T-helper 2 cell treated with Interferon-gamma antibody and Interleukin-4, amounts not matched to agents 5 μg/mL and 100 μg/mL, for 36 hours (primary cell): ENCODE measurements around the gene SEMA6B.

Source experiments
- DNase-seq: peaks from one replicate; pipeline ENCODE4 v3.0.0; 2021; ENCODE audit warnings: low spot score
- H3K27ac Mint-ChIP-seq: one replicate; pipeline ENCODE4 v1.8.0; 2021; ENCODE audit warnings: mild to moderate bottlenecking, mixed read lengths
- H3K27me3 Mint-ChIP-seq: one replicate; pipeline ENCODE4 v1.8.0; 2021; ENCODE audit warnings: low read depth, mixed read lengths
- H3K36me3 Mint-ChIP-seq: one replicate; pipeline ENCODE4 v1.8.0; 2021; ENCODE audit warnings: low read depth, mixed read lengths
- H3K4me1 Mint-ChIP-seq: one replicate; pipeline ENCODE4 v1.8.0; 2021; ENCODE audit warnings: low read depth, mixed read lengths
- H3K4me3 Mint-ChIP-seq: one replicate; pipeline ENCODE4 v1.8.0; 2022; ENCODE audit warnings: mild to moderate bottlenecking, moderate library complexity, mixed read lengths
- H3K9me3 Mint-ChIP-seq: one replicate; pipeline ENCODE4 v1.8.0; 2021; ENCODE audit warnings: mixed read lengths

SEMA6B gene

GRCh38 chr19:4523306-4524110 lies 36.0 kb downstream of the SEMA6B start:
- Mint-ChIP-seq H3K27ac (no peak overlapping the region), H3K27me3 (no peaks in the 10 kb centered on the region), H3K9me3 (no peaks in the 10 kb centered on the region), H3K36me3 (no peaks in the 10 kb centered on the region), H3K4me3 (no peak overlapping the region), H3K4me1 (no peaks in the 10 kb centered on the region)
- peak; percentile 30 for DNase-seq

DNA sequence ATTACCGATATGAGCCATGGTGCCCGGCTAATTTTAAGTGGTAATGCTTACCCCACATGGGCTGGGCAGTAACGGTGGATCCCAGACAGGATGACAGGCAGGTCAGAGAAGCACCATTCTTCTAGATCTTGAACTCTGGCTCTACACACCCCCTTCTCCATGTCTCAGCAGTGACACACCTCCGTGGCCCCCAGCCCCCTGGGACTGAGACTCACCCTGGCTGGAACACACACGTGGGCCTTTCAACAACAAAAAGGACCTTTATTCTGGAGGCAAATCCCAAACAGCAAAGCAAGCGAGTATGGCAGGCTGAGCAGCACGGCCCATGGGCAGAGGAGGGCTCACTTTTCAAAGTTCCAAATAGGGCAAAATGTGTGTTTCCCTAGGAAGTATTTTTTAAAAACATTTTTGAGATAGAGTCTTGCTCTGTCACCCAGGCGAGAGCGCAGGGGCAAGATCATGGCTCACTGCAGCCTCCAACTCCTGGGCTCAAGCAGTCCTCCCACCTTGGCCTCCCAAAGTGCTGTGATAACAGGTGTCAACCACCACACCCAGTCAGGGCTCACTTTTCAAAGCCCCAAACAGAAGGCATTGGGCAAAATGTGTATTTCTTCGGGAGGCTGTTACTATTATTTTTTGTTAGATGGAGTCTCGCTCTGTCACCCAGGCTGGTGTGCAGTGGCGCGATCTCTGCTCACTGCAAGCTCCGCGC lies 37.0 kb downstream of the SEMA6B start:
- Mint-ChIP-seq H3K9me3 (no peaks in the 10 kb centered on the region), H3K4me1 (no peaks in the 10 kb centered on the region), H3K36me3 (no peaks in the 10 kb centered on the region), H3K27me3 (no peaks in the 10 kb centered on the region), H3K4me3 (no peak overlapping the region), H3K27ac (no peak overlapping the region)
- DNase-seq: no peak

- Mint-ChIP-seq H3K36me3 (no peaks in the 10 kb centered on the region), H3K27me3 (no peaks in the 10 kb centered on the region), H3K9me3 (no peaks in the 10 kb centered on the region), H3K4me1 (no peaks in the 10 kb centered on the region), H3K4me3 (no peak overlapping the region), H3K27ac (no peak overlapping the region)
- no peak for DNase-seq
Observed at GRCh38 chr19:4521888-4522242, 37.6 kb downstream of the SEMA6B start.

DNA sequence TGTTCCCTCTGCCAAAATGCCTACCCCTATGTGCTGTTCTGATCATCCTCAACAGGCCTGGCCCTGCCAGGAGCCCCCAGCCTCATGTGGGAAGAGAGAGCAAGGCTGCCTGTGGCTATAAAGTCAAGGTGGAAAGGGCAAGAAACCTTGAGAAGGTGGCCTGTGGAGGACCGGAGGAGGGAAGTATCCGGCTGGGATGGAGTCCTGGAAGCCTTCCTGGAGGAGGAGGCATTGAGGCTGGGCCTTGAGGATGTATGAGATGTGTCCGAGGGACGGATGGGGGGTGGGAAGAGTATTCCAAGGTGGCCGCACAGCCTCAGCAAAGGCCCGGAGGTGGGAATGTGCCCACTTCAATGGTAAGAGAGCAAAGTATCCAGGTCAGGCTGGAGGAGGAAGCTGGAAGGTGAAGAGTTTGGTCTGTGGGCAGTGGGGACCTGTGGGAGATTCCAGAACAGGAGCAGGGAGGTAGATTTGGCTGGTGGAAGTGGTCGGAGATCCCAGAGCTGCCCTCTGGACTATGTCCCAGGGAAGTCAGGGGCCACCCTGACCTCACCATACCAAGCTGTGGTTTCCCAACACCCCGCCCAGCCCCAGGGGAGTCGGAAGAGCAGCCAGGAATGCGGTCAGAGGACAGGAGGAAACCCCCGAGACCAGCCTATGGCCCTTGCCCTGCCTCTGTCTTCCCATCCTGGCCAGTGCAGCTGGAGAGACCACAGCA lies 38.2 kb downstream of the SEMA6B start:
- H3K27me3 Mint-ChIP-seq: no peaks in the 10 kb centered on the region
- no peaks in the 10 kb centered on the region for H3K9me3 Mint-ChIP-seq
- DNase-seq: no peak
- no peaks in the 10 kb centered on the region for H3K36me3 Mint-ChIP-seq
- H3K27ac Mint-ChIP-seq: no peak overlapping the region
- H3K4me1 Mint-ChIP-seq: no peaks in the 10 kb centered on the region
- no peak overlapping the region for H3K4me3 Mint-ChIP-seq

- Mint-ChIP-seq H3K27me3 (no peaks in the 10 kb centered on the region), H3K36me3 (no peaks in the 10 kb centered on the region), H3K27ac (no peak overlapping the region), H3K4me3 (no peak overlapping the region), H3K9me3 (no peaks in the 10 kb centered on the region), H3K4me1 (no peaks in the 10 kb centered on the region)
- DNase-seq: no peak
Observed at GRCh38 chr19:4519521-4520277, 39.8 kb downstream of the SEMA6B start.

GRCh38 chr19:4519172-4519496 lies 40.4 kb downstream of the SEMA6B start:
- Mint-ChIP-seq H3K27ac (no peak overlapping the region), H3K4me3 (no peak overlapping the region), H3K9me3 (no peaks in the 10 kb centered on the region), H3K36me3 (no peaks in the 10 kb centered on the region), H3K4me1 (no peaks in the 10 kb centered on the region), H3K27me3 (no peaks in the 10 kb centered on the region)
- DNase-seq: no peak

- no peak within 1 kb of the TSS for H3K4me3 Mint-ChIP-seq
- no peak for DNase-seq
- no peaks in the 10 kb centered on the region for H3K4me1 Mint-ChIP-seq
- no peaks in the 10 kb centered on the region for H3K9me3 Mint-ChIP-seq
- no peaks in the 10 kb centered on the region for H3K36me3 Mint-ChIP-seq
- no peaks in the 10 kb centered on the region for H3K27me3 Mint-ChIP-seq
- H3K27ac Mint-ChIP-seq: no peak within 1 kb of the TSS
Observed at GRCh38 chr19:4518345-4519171, 40.9 kb downstream of the SEMA6B start, which contains the start of gene PLIN4. Gene PLIN4, minus strand, starts transcription at chr19:4518486. Its CDS starts 214 bp downstream, at chr19:4518272.

GRCh38 chr19:4517451-4518057 lies 41.9 kb downstream of the SEMA6B start:
- Mint-ChIP-seq H3K27ac (no peak overlapping the region), H3K9me3 (no peaks in the 10 kb centered on the region), H3K4me1 (no peaks in the 10 kb centered on the region), H3K4me3 (no peak overlapping the region), H3K36me3 (no peaks in the 10 kb centered on the region), H3K27me3 (no peaks in the 10 kb centered on the region)
- DNase-seq: no peak

GRCh38 chr19:4516939-4517300 lies 42.6 kb downstream of the SEMA6B start:
- no peak overlapping the region for H3K27ac Mint-ChIP-seq
- H3K27me3 Mint-ChIP-seq: no peaks in the 10 kb centered on the region
- H3K9me3 Mint-ChIP-seq: no peaks in the 10 kb centered on the region
- H3K4me1 Mint-ChIP-seq: no peaks in the 10 kb centered on the region
- H3K4me3 Mint-ChIP-seq: no peak overlapping the region
- H3K36me3 Mint-ChIP-seq: no peaks in the 10 kb centered on the region
- DNase-seq: no peak

GRCh38 chr19:4516199-4516938 lies 43.1 kb downstream of the SEMA6B start:
- Mint-ChIP-seq H3K4me3 (no peak overlapping the region), H3K4me1 (no peaks in the 10 kb centered on the region), H3K9me3 (no peaks in the 10 kb centered on the region), H3K27me3 (no peaks in the 10 kb centered on the region), H3K27ac (no peak overlapping the region), H3K36me3 (no peaks in the 10 kb centered on the region)
- no peak for DNase-seq

DNA sequence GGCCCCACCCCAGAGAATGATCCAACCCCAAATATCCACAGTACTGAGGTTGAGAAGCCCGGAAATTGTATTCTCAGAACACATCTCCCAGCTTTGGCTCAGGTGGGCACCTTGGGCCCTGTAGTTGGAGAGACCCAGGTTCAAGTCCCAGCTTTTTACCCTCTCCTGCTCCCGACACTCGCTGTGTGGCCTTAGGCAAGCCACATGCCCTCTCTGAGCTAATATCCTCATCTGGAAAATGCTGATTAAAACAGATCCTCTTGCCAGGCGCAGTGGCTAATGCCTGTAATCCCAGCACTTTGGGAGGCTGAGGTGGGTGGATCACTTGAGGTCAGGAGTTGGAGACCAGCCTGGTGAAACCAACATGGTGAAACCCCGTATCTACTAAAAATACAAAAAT lies 43.8 kb downstream of the SEMA6B start:
- Mint-ChIP-seq H3K36me3 (no peaks in the 10 kb centered on the region), H3K27me3 (no peaks in the 10 kb centered on the region)

GRCh38 chr19:4513248-4513647 lies 46.2 kb downstream of the SEMA6B start:
- H3K4me3 Mint-ChIP-seq: no peak overlapping the region
- no peak for DNase-seq
- no peak overlapping the region for H3K27ac Mint-ChIP-seq
- no peaks in the 10 kb centered on the region for H3K4me1 Mint-ChIP-seq
- H3K36me3 Mint-ChIP-seq: no peaks in the 10 kb centered on the region
- H3K9me3 Mint-ChIP-seq: no peaks in the 10 kb centered on the region
- H3K27me3 Mint-ChIP-seq: no peaks in the 10 kb centered on the region

More for the DNA sequence above, 43.8 kb downstream of the SEMA6B start:
- H3K4me1 Mint-ChIP-seq: no peaks in the 10 kb centered on the region
- no peak overlapping the region for H3K4me3 Mint-ChIP-seq
- DNase-seq: no peak
- H3K9me3 Mint-ChIP-seq: no peaks in the 10 kb centered on the region
- H3K27ac Mint-ChIP-seq: no peak overlapping the region
